CD14-positive monocyte (primary cell): ENCODE measurements around the gene AGFG1. TPM values are rescaled to one million over a fixed set of nuclear protein-coding genes. Genes with fewer than 3 reads are reported as not detected.
A peak's percentile ranks its signal among the peaks of the same experiment; 100 is the strongest.

Experiments
- DNase-seq, 3 donors: peaks; one replicate each; pipeline ENCODE4 v3.0.0-alpha.2; 2011 to 2022
- H2AFZ ChIP-seq: 2 replicates; pipeline ENCODE4 v1.6.0; 2012; ENCODE audit warnings: mild to moderate bottlenecking, low read depth, low read length, inconsistent platforms; ENCODE audit not compliant: insufficient read depth, poor library complexity, severe bottlenecking
- H3K27ac ChIP-seq, 2 donors: 1 replicate in 1 of 2; 2 replicates in 1 of 2; pipeline ENCODE4 v1.5.1; 2012 to 2013; ENCODE audit warnings: low read length in 2 of 2, control low read depth in 1 of 2, inconsistent platforms in 1 of 2, low read depth in 1 of 2, mild to moderate bottlenecking in 1 of 2
- H3K27me3 ChIP-seq, 2 donors: one replicate each; pipeline versions ENCODE4 v1.6.0 to v1.6.1; 2011 to 2013; ENCODE audit warnings: low read length in 2 of 2; ENCODE audit not compliant: control insufficient read depth in 2 of 2, insufficient read depth in 2 of 2
- H3K36me3 ChIP-seq, 2 donors: replicated peaks in 1 of 2; 1 replicate in 1 of 2; 2 replicates in 1 of 2; pipeline versions ENCODE4 v1.5.1 to v1.6.1; 2012 to 2013; ENCODE audit warnings: low read length in 2 of 2, control low read depth in 1 of 2, inconsistent platforms in 1 of 2, mild to moderate bottlenecking in 1 of 2; ENCODE audit not compliant: insufficient read depth in 2 of 2, control insufficient read depth in 1 of 2
- H3K4me1 ChIP-seq, 2 donors: 1 replicate in 1 of 2; 2 replicates in 1 of 2; pipeline versions ENCODE4 v1.5.1 to v1.6.1; 2012 to 2013; ENCODE audit warnings: low read length in 2 of 2, control low read depth in 1 of 2, inconsistent platforms in 1 of 2, mild to moderate bottlenecking in 1 of 2, moderate library complexity in 1 of 2; ENCODE audit not compliant: insufficient read depth in 2 of 2, control insufficient read depth in 1 of 2
- H3K4me2 ChIP-seq: replicated peaks from 2 replicates; pipeline ENCODE3; 2012; ENCODE audit warnings: low read length, moderate library complexity, mild to moderate bottlenecking; ENCODE audit not compliant: poor library complexity, severe bottlenecking; ENCODE audit errors: extremely low read depth
- H3K4me3 ChIP-seq, 3 experiments: fragments of 200-600 bp in 1 of 3; sonication (generic) in 1 of 3; replicated peaks in 1 of 3; 1 replicate in 2 of 3; 2 replicates in 1 of 3; pipeline ENCODE4 v1.5.1; 2011 to 2013; ENCODE audit warnings: low read length in 3 of 3, mild to moderate bottlenecking in 3 of 3, control low read depth in 2 of 3, low read depth in 2 of 3, inconsistent platforms in 1 of 3, moderate library complexity in 1 of 3
- H3K79me2 ChIP-seq: 2 replicates; pipeline ENCODE4 v1.6.0; 2012; ENCODE audit warnings: mild to moderate bottlenecking, control low read depth, inconsistent platforms, low read length, moderate library complexity; ENCODE audit not compliant: insufficient read depth
- H3K9ac ChIP-seq: 2 replicates; pipeline ENCODE4 v1.6.0; 2017; ENCODE audit warnings: low read length, mild to moderate bottlenecking; ENCODE audit not compliant: insufficient read depth, poor library complexity, severe bottlenecking
- H3K9me3 ChIP-seq, 2 donors: replicated peaks in 1 of 2; 1 replicate in 1 of 2; 2 replicates in 1 of 2; pipeline versions ENCODE4 v1.5.1 to v1.6.1; 2012 to 2013; ENCODE audit warnings: low read length in 2 of 2, control low read depth in 1 of 2; ENCODE audit not compliant: control insufficient read depth in 1 of 2, insufficient read depth in 1 of 2
- H4K20me1 ChIP-seq: 2 replicates; pipeline ENCODE4 v1.6.0; 2012; ENCODE audit warnings: mild to moderate bottlenecking, low read length, control low read depth, moderate library complexity; ENCODE audit not compliant: insufficient read depth
- H3K27ac Mint-ChIP-seq, 7 donors: one replicate each; pipeline ENCODE4 v1.8.0; 2020; ENCODE audit warnings: mild to moderate bottlenecking in 7 of 7, mixed read lengths in 7 of 7, moderate library complexity in 6 of 7, inconsistent platforms in 2 of 7
- H3K27me3 Mint-ChIP-seq, 3 donors: one replicate each; pipeline ENCODE4 v1.8.0; 2021 to 2022; ENCODE audit warnings: low read depth in 3 of 3, mild to moderate bottlenecking in 3 of 3, mixed read lengths in 3 of 3, moderate library complexity in 3 of 3, inconsistent platforms in 1 of 3
- H3K36me3 Mint-ChIP-seq, 2 donors: one replicate each; pipeline ENCODE4 v1.8.0; 2020; ENCODE audit warnings: mixed read lengths in 2 of 2, inconsistent platforms in 1 of 2, mild to moderate bottlenecking in 1 of 2
- H3K4me1 Mint-ChIP-seq: one replicate; pipeline ENCODE4 v1.8.0; 2020; ENCODE audit warnings: mild to moderate bottlenecking, mixed read lengths
- H3K4me3 Mint-ChIP-seq, 2 donors: one replicate each; pipeline ENCODE4 v1.8.0; 2020; ENCODE audit warnings: mild to moderate bottlenecking in 2 of 2, mixed read lengths in 2 of 2, moderate library complexity in 1 of 2
- H3K9me3 Mint-ChIP-seq, 7 donors: one replicate each; pipeline ENCODE4 v1.8.0; 2020 to 2022; ENCODE audit warnings: mixed read lengths in 7 of 7, mild to moderate bottlenecking in 6 of 7, moderate library complexity in 6 of 7, inconsistent platforms in 2 of 7
- WGBS: methylation state at CpG from one replicate; pipeline ENCODE4 v1.1.5; 2013; ENCODE audit warnings: missing lambda C conversion rate; ENCODE audit not compliant: insufficient coverage; 5-methylcytosine and 5-hydroxymethylcytosine counted together
- intact Hi-C, 2 donors: fragments of 100-400 bp; cut with micrococcal nuclease; formaldehyde crosslinking; loops; one replicate each; pipeline versions ENCODE4 v1.15.0 to v1.15.1; 2023
- polyA plus RNA-seq, 3 donors: library from polyadenylated mRNA; depleted of rRNA in 1 of 3; unstranded in 2 of 3; stranded (reverse) in 1 of 3; fragments of 300-500 nt in 2 of 3; fragments of >200 nt in 1 of 3; fragmentation: Illumina TruSeq in 2 of 3; gene quantifications; 1 replicate in 2 of 3; 2 replicates in 1 of 3; pipeline ENCODE4 v1.2.3, GENCODE V29; 2012 to 2021
- TF ChIP-seq, protein P1 (sequence below): fragments of 200-600 bp; IDR thresholded peaks from one replicate; pipeline ENCODE4 v1.8.0; 2022; ENCODE audit warnings: antibody characterized with exemption, mild to moderate bottlenecking

AGFG1 gene
- polyA plus RNA-seq, 3 donors, result 17.3 to 76.1 (median 56.9) TPM

DNA sequence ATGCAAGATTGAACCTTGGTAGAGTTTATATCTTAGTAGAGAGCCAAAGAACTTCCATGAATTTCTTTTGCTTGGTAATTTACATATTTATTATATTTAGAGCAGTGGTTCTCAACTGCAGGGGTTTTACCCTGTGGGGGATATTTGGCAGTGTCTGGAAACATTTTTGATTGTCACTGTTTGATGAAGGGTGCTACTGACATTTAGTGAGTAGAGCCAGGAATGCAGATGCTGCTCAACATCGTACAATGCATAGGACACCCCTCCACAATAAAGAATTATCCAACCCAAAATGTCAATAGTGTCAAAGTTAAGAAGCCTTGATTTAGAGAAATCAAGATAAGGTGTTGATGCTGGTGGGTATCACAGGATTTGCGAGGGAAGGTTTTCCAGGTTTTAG, 14.7 kb downstream of the AGFG1 start:
- peaks cover 0 to 3% of the 10 kb centered on the region in 2 donors for H3K9me3 ChIP-seq
- H2AFZ ChIP-seq, result no peak overlapping the region
- no peak overlapping the region for H3K4me2 ChIP-seq
- Mint-ChIP-seq H3K27ac (no peak overlapping the region), H3K27me3 (no peaks in the 10 kb centered on the region), H3K4me1 (peaks cover 52% of the 10 kb centered on the region), H3K4me3 (no peak overlapping the region), H3K9me3 (peaks cover 0 to 2% (median 0%) of the 10 kb centered on the region in 7 donors), H3K36me3 (peaks cover 6 to 10% of the 10 kb centered on the region in 2 donors)
- intact Hi-C loops, result no loop called here
- peaks cover 100% of the 10 kb centered on the region for H4K20me1 ChIP-seq
- H3K4me3 ChIP-seq, result no peak overlapping the region
- no peak overlapping the region for H3K27ac ChIP-seq
- peaks cover 100% of the 10 kb centered on the region for H3K79me2 ChIP-seq
- no peak for DNase-seq
- H3K4me1 ChIP-seq, result peaks cover 32 to 41% of the 10 kb centered on the region in 2 donors
- H3K36me3 ChIP-seq, result peaks cover 0 to 2% of the 10 kb centered on the region in 2 donors
- TF ChIP-seq, protein P1, sequence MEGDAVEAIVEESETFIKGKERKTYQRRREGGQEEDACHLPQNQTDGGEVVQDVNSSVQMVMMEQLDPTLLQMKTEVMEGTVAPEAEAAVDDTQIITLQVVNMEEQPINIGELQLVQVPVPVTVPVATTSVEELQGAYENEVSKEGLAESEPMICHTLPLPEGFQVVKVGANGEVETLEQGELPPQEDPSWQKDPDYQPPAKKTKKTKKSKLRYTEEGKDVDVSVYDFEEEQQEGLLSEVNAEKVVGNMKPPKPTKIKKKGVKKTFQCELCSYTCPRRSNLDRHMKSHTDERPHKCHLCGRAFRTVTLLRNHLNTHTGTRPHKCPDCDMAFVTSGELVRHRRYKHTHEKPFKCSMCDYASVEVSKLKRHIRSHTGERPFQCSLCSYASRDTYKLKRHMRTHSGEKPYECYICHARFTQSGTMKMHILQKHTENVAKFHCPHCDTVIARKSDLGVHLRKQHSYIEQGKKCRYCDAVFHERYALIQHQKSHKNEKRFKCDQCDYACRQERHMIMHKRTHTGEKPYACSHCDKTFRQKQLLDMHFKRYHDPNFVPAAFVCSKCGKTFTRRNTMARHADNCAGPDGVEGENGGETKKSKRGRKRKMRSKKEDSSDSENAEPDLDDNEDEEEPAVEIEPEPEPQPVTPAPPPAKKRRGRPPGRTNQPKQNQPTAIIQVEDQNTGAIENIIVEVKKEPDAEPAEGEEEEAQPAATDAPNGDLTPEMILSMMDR, result no peak
- no peaks in the 10 kb centered on the region for H3K27me3 ChIP-seq
- WGBS, result no CpG with 5 or more reads among the region's 2 CpGs
- H3K9ac ChIP-seq, result no peak overlapping the region

DNA sequence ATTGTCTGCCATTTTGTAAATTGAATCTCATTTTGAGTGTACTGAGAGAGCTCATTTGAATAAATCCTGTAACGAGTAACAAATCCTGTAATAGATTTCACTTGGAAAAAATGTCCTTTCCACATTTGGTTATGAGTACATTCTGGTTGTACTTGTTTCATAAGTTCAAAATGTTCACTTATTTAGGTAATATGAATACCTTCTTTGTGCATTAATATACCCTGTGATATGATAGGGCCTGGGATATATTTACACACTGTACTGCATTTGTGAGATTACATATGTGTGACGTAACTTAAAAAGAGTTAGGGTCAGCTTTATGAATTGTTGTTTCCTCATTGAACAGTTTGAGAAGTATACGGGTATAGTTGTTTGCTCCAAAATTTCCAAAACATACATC, 16.1 kb downstream of the AGFG1 start:
- no peak overlapping the region for H2AFZ ChIP-seq
- H3K27me3 ChIP-seq, result no peaks in the 10 kb centered on the region
- H4K20me1 ChIP-seq, result peaks cover 99% of the 10 kb centered on the region
- no peak overlapping the region for H3K9ac ChIP-seq
- peaks cover 22 to 31% of the 10 kb centered on the region in 2 donors for H3K4me1 ChIP-seq
- no peak for DNase-seq
- no peak overlapping the region for H3K4me2 ChIP-seq
- intact Hi-C loops, result no loop called here
- TF ChIP-seq, protein P1, result no peak
- Mint-ChIP-seq H3K27me3 (no peaks in the 10 kb centered on the region), H3K9me3 (peaks cover 0 to 2% (median 0%) of the 10 kb centered on the region in 7 donors), H3K4me1 (peaks cover 46% of the 10 kb centered on the region), H3K4me3 (no peak overlapping the region), H3K27ac (peak overlapping the region in 4 of 7 donors; percentile 25 to 86 (median 35)), H3K36me3 (peaks cover 13 to 19% of the 10 kb centered on the region in 2 donors)
- H3K9me3 ChIP-seq, result peaks cover 0 to 3% of the 10 kb centered on the region in 2 donors
- peak overlapping the region in 1 of 2 donors; percentile 37 for H3K27ac ChIP-seq
- H3K4me3 ChIP-seq, result no peak overlapping the region
- WGBS, result no CpG with 5 or more reads among the region's 3 CpGs
- H3K36me3 ChIP-seq, result peaks cover 3 to 12% of the 10 kb centered on the region in 2 donors
- H3K79me2 ChIP-seq, result peaks cover 100% of the 10 kb centered on the region
